GM21367 (cell line): ENCODE measurements around the gene PCBP3.
"Not testable (repeated sequence)": the region's sequence is repeated elsewhere in the genome, so short reads cannot be mapped to it uniquely, and the experiment has no call there.

Experiments
- ATAC-seq: cut with Tn5 transposase; IDR thresholded peaks from one replicate; pipeline ENCODE4 v1.9.1; 2021; ENCODE audit not compliant: unreplicated experiment

PCBP3 gene

DNA sequence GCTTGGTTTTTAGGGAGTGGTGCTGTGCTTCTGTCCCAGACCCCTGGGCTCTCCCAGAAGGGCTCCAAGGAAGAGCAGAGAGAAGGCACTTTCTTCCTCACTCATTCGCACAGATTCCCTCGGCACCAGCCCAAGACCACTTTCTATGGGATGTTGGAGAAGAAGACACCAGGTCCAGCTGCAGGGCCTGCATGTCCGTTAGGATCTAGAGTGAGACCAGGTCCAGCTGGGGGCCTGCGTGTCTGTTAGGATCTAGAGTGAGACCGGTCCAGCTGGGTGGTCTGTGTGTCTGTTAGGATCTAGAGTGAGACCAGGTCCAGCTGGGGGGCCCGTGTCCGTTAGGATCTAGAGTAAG, 30.9 kb upstream of the PCBP3 start:
- ATAC-seq = not testable (repeated sequence)

GRCh38 chr21:45613396-45613795, 30.1 kb upstream of the PCBP3 start:
- no peak for ATAC-seq

- no peak for ATAC-seq
These were observed 29.6 kb upstream of the PCBP3 start for GRCh38 chr21:45613881-45614280.

DNA sequence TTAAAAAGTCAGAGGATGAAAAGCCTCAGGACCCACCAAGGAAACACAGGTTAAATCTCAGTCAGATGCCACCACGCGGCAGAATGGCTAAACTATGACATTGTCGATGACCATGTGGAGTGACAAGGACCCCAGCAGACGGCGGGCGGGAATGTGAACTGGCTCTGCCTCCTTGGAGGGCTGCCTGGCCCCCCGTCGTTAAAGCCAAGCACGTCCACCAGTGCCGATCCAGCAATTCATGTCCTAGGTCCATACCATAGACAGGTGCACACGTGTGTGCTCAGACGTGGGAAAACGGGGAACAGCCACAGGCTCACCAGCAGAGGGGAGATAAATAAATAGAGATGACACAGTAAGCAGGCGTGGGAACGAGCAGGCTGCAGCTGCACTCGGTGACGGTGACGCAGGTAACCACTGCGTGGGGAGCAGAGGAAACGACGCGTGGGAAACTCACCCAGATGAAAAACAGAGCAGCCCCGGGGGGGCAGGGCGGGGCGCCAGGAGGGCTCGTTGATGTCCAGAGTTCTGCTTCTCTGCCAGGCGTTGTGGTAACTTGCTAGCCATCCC, 28.3 kb upstream of the PCBP3 start:
- no peak for ATAC-seq

- no peak for ATAC-seq
These were observed 26.3 kb upstream of the PCBP3 start for GRCh38 chr21:45617021-45617921.

DNA sequence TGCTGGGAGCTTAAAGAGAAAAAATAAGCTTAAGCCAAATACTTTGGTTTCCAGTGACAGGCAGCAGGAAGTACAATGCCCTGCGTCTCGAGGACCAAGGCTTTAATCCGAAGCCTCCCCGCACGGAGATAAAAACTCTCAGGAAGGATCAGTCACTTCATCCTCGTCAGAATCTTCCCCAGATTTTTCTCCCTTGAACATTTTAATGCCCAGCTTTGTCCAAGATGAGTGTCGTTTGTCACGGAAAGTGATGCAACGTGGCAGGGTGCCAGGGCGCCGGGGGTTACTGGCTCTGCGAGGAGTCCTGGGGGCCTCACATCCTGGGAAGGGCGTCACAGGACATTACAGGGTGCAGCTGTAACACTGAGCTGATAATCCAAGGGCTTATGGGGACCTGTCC, 25.2 kb upstream of the PCBP3 start:
- no peak for ATAC-seq

DNA sequence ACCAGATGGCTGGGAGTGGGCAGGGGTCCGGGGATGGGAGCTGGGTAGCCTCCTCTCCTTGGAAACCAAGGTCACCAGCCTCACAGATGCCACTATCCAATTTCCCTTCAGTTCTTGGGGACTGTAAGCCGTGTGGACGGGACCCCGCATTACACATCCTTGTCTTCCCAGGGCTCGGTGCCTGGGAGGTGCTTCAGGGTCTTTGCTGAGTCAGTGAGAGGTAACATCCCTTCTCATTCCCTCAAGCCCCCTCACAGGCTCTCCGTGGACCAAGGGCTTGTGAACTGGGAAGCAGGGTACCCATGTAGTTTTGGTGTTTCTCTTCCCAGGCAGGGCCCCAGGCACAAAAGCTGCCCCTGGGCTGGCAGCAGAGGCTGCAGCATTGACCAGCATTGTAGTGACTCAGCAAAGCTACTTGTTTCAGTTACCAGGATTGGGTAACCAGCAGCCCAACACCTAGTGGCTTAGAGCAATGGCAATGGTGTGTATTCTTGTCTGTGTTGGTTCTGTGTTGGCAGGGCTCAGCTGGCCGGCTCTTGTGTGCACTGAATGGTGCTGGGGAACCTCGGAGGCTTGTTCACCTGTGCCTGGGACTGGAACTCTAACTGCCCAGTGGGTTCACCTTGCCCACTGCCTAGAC, 24.6 kb upstream of the PCBP3 start:
- ATAC-seq = no peak

DNA sequence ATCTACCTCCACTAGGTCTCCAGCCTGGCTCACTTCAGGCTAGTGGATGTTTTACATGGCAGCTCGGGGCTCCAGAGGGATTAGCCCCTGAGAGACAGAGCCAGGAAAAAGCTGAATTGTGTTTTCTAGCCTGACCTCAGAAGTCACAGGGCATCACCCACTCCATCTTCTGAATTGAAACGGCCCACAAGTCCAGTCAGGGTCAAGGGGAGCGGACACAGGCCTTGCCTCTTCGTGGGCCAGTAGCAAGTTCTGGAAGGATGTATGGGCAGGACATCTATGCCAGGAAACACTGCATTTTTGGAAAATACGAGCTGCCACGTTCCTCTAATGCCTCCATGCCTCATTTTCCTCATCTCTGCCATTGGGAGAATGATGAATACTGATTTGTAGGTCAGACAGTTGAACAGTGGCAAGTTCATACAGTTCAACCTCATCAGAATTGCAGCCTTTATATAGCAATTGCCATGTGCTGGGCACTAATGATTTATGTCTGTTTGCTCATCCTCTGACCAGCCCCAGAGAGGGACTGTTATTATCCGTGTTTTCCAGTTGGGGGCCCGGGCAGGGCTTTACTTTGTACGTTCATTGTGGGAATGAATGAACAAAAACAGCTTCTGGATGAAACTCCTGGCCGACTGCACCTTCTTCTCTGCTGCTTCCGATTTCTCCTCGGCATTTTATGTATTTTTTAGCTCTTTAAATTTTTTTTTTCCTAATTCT, 23.2 kb upstream of the PCBP3 start:
- ATAC-seq = no peak

GRCh38 chr21:45621435-45622331, 21.8 kb upstream of the PCBP3 start:
- not testable (repeated sequence) for ATAC-seq

GRCh38 chr21:45622416-45623097, 21.0 kb upstream of the PCBP3 start:
- ATAC-seq = no peak

DNA sequence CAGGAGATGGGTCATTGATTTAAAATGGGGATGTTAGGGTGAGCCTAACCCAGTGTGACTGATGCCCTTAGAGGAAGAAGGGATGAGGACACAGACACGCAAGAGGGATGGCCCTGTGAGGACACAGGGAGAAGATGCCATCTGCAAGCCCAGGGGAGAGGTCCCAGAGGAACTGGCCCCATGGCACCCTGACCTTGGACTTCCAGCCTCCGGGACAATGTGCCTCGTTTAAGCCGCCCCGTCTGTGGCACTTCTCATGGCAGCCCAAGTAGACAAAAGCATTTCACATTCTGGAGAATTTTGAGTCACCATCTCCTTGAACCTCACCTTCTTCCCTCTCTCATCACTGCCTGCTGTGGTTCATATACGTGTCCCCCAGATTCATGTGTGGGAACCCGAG, 20.1 kb upstream of the PCBP3 start:
- no peak for ATAC-seq

GRCh38 chr21:45626127-45626526, 17.4 kb upstream of the PCBP3 start:
- not testable (repeated sequence) for ATAC-seq

GRCh38 chr21:45629046-45629981, 14.2 kb upstream of the PCBP3 start:
- no peak for ATAC-seq

- ATAC-seq = no peak
These were observed 13.3 kb upstream of the PCBP3 start for GRCh38 chr21:45630066-45630694.

- ATAC-seq = no peak
These were observed 12.6 kb upstream of the PCBP3 start for GRCh38 chr21:45630876-45631275.

GRCh38 chr21:45631540-45631939, 12.0 kb upstream of the PCBP3 start:
- no peak for ATAC-seq

GRCh38 chr21:45632160-45632559, 11.4 kb upstream of the PCBP3 start:
- no peak for ATAC-seq

- no peak for ATAC-seq
These were observed 10.8 kb upstream of the PCBP3 start for GRCh38 chr21:45632637-45633251.
